Astrocyte of the cerebellum (primary cell): ENCODE data around the gene THSD4.

Experiments
- DNase-seq: peaks from one replicate; pipeline ENCODE4 v3.0.0-alpha.2; 2011; ENCODE audit warnings: low read depth
- H3K4me3 ChIP-seq: 2 replicates; pipeline ENCODE4 v1.5.1; 2011; ENCODE audit warnings: mild to moderate bottlenecking, low read depth, low read length, moderate library complexity
- CTCF ChIP-seq: IDR thresholded peaks from 2 replicates; pipeline ENCODE4 v1.5.1; 2012; ENCODE audit warnings: low read length, low read depth, moderate library complexity, mild to moderate bottlenecking; ENCODE audit errors: missing control alignments
- in situ Hi-C: cut with HindIII; loops from 2 replicates; pipeline ENCODE4 v1.10.0; 2017; ENCODE audit warnings: low sequenced_read_pairs

The THSD4 gene

GRCh38 chr15:71651750-71652186 is 536.5 kb downstream of the THSD4 start:
- in situ Hi-C loops, result loop anchor here (5.0 kb wide), 1 partner anchor 54 kb away; no protein-coding TSS in a partner anchor
- TF ChIP-seq CTCF, result peak; percentile 61
- peak; percentile 65 for DNase-seq
- H3K4me3 ChIP-seq, result no peak overlapping the region

GRCh38 chr15:71654042-71654719 is 538.9 kb downstream of the THSD4 start:
- no peak for DNase-seq
- H3K4me3 ChIP-seq, result no peak overlapping the region
- TF ChIP-seq CTCF, result no peak
- in situ Hi-C loops, result loop anchor here (5.0 kb wide), 1 partner anchor 57 kb away; no protein-coding TSS in a partner anchor

- TF ChIP-seq CTCF, result no peak
- in situ Hi-C loops, result loop anchor here (5.0 kb wide), 1 partner anchor 57 kb away; no protein-coding TSS in a partner anchor
- no peak for DNase-seq
- no peak overlapping the region for H3K4me3 ChIP-seq
These were observed 539.5 kb downstream of the THSD4 start for GRCh38 chr15:71654720-71655174.

- no peak overlapping the region for H3K4me3 ChIP-seq
- in situ Hi-C loops, result no loop called here
- TF ChIP-seq CTCF, result no peak
- DNase-seq, result no peak
These were observed 541.2 kb downstream of the THSD4 start for GRCh38 chr15:71656425-71656824.

DNA sequence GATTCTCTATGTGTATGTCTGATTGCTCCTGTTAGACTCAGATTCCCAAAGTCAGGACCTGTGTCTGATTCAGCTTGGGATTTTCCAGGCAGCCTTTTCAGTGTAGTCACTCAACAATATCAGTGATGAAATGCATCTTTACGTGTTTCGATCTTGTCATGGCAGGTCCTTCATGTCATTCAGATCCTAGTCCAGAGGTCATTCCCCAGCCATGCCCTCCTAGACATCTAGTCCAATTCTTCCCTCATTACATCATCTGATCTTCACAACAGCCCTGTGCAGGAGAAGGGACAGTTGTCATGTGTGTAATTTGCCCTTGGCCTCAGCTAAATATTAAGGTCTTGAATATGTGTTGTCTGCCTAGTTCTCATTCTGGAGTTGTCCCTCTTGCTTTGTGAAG is 541.9 kb downstream of the THSD4 start:
- no peak overlapping the region for H3K4me3 ChIP-seq
- in situ Hi-C loops, result no loop called here
- DNase-seq, result no peak
- no peak for TF ChIP-seq CTCF

DNA sequence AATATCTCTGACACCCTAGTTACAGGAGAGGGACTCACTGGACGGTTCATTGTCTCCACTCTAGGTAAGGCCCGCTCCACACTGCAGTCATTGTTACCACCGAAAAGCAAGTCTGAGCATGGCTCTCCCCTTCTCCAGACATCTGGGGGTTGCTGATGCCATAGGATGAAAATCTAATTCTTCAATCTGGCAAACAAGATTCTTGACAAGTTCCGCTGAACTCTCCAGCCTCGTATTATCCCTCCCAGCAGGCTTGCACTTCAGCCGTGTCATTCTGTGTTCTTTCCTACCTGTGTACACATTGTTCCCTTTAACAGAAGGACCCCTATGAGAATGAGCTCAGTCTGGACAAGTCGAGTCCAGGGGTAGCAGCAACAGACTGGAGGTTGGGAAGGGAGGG is 542.8 kb downstream of the THSD4 start:
- in situ Hi-C loops, result no loop called here
- no peak for DNase-seq
- TF ChIP-seq CTCF, result no peak
- H3K4me3 ChIP-seq, result no peak overlapping the region
